GM19452 (cell line): ENCODE measurements around the gene SMTN.

Source experiments
- ATAC-seq: cut with Tn5 transposase; IDR thresholded peaks from one replicate; pipeline ENCODE4 v1.9.1; 2021; ENCODE audit not compliant: unreplicated experiment

SMTN gene

DNA sequence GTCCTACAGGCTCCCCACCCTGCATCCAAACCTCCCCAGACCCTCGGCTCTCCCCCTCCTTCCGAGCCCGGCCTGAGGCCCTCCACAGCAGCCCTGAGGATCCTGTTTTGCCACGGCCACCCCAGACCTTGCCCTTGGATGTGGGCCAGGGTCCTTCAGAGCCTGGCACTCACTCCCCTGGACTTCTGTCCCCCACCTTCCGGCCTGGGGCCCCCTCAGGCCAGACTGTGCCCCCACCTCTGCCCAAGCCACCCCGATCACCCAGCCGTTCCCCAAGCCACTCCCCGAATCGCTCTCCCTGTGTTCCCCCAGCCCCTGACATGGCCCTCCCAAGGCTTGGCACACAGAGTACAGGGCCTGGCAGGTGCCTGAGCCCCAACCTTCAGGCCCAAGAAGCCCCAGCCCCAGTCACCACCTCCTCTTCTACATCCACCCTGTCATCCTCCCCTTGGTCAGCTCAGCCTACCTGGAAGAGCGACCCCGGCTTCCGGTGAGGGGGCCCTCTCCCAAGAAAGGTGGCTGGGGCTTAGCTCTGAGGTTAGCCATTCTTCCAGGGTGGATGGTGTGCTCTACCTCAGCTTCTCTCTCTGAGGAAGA is 44.5 kb downstream of the SMTN start:
- no peak for ATAC-seq

DNA sequence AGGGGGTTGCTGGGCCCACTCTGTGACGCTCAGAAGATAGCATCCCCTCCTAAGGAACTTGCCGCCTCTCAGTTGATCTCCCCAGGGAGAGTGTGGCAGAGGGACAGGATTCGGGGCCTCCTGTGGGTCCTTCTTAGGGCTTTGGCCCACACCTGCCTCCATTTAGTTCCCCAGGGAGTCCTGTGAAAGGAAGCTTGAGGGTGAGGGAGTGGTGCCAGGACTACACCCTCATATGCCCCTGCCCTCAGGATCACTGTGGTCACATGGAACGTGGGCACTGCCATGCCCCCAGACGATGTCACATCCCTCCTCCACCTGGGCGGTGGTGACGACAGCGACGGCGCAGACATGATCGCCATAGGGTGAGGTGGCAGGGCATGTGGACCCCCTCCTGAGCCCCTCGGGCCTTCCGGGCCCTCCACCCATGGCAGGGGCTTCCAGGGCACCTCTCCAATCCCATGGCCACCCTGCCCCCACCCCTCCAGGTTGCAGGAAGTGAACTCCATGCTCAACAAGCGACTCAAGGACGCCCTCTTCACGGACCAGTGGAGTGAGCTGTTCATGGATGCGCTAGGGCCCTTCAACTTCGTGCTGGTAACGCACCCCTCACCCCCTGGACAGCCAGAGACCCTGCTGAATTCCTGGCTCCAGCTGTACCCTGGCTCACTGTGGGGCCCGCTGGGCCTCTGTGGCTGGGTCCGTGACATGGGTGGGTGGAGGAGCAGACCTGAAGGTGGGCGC is 45.2 kb downstream of the SMTN start:
- no peak for ATAC-seq

DNA sequence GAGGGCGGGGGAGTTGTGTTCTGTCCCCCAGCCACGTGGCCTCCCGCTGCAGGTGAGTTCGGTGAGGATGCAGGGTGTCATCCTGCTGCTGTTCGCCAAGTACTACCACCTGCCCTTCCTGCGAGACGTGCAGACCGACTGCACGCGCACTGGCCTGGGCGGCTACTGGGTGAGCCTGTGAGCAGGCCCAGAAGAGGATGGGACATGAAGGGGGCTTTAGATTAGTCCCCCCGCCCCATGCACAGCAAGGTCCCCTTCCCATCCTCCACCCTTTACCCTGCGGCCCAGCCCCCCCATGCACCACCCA is 45.7 kb downstream of the SMTN start:
- no peak for ATAC-seq

DNA sequence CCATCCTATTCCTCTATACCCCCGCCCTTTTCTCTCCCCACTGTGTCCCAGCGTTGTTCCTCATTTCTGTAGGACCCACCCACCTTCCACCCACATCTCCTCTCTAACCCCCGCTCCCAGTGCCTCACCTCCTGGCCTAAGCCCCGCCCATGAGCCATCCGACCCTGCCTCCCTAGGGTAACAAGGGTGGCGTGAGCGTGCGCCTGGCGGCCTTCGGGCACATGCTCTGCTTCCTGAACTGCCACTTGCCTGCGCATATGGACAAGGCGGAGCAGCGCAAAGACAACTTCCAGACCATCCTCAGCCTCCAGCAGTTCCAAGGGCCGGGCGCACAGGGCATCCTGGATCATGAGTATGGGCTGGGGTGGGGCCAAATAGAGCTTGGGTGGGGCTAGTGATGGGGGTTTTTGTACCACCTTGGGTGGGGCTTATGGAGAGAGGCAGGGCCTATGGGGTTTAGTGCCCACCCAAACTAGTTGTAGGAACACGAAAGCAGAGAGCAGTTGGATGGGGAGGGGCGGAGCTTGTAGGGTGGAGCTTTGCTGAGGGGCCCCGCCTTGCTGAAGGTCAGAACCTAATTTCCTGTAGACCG is 46.2 kb downstream of the SMTN start:
- ATAC-seq = no peak

DNA sequence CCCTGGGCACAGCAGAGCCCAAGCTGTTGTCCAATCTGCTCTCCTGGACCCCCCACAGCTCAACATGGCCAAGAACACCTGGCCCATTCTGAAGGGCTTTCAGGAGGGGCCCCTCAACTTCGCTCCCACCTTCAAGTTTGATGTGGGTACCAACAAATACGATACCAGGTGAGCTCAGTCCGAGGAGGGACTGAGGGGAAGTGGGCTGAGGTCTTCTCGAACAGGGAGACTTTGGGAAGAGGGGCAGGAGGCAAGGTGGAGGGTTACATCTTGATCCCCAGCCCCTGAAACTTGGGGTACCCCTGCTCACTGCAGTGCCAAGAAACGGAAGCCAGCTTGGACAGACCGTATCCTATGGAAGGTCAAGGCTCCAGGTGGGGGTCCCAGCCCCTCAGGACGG is 47.0 kb downstream of the SMTN start:
- ATAC-seq = no peak

DNA sequence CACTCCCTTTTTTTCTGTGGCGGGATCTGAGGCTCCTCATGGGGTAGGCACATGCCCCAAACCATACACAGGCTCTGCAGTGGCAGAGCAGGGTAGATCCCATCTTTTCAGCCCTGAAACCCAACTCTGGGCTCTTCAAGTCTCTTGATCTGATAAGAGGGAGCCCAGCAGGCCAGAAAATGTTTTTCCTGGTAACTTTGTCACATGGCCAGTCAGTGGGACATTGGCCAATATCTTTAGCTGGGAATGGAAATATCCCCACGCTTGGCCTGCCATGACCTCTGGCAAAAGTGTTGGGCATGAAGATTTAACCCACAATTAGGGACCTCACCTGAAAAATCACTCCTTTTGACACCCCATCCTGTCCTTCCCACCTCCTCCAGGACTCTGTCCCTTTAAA is 49.8 kb downstream of the SMTN start:
- ATAC-seq = no peak

DNA sequence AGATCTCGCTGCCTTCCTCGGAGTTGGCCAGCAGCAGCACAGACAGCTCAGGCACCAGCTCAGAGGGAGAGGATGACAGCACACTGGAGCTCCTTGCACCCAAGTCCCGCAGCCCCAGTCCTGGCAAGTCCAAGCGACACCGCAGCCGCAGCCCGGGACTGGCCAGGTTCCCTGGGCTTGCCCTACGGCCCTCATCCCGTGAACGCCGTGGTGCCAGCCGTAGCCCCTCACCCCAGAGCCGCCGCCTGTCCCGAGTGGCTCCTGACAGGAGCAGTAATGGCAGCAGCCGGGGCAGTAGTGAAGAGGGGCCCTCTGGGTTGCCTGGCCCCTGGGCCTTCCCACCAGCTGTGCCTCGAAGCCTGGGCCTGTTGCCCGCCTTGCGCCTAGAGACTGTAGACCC is 52.8 kb downstream of the SMTN start:
- ATAC-seq = no peak

DNA sequence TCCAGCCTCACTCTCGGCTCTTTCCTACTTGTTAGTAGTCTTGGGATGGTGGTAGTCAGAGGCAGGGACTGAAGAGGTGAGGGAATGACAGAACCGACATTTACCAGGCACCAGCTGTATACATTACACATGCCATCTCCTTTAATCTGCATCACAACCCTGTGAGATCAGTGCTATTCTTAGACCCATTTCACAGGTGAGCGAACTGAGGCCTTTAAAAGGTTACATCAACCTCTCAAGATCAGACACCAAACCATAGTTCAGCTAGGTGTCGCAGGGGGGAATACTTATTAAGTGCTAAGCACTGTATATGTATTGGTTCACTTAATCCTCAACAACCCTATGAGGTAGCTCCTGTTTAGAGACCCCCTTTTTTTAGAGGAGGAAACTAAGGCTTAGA is 53.6 kb downstream of the SMTN start:
- ATAC-seq = no peak

DNA sequence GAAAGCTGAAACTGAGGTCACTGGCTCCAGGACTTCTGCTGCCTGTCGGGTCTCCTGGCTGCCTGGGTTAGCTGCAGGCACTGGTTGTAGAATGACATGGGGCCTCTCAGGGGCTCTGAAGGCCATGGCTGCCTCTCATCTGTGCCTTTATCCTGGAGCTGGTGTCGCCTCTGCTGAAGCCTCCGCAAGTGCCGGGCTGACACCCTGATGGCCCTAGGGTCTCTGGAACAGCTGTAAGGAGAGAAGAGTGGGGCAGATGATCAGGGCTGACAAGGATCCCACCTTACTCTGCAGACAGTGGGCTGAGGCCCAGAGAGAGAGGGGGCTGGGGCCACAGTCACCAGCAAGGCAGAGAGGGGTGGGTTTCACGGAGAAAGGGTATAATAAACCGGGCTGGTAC is 54.6 kb downstream of the SMTN start:
- no peak for ATAC-seq

DNA sequence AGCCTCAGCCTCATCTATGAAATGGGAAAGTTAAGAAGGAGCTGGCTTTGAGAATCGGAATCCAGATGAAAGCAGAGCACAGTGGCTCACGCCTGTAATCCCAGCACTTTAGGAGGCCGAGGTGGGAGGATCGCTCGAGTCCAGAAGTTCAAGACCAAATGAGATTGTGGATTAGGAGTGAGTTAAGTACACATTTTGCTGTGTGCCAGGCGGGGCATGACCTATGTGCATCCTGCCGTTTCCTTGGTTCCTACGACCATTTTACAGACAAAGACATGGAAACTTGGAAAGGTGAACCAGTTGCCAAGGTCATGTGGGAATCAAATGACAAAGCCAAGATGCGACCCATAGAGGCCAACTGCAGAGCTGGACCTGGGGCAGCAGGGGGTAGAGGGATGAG is 55.0 kb downstream of the SMTN start:
- no peak for ATAC-seq

DNA sequence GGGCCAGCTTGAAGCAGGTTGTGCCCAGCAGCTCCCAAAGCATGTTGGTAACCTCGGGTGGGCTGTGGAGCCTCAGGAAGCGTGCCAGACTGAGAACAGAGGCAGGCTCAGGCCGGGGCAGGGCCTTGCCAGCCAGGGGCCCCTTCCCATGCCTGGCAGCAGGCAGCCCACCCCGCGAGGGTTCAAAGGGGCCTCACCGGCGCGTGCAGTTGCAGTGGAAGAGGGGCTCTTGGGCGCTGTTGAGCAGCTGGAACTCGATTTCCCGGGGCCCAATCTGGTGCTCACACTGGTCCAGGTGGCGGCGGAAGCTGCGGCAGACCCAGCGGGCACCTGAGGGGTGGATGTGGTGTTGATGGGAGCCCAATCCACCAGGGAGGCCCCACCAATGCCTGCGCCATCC is 55.6 kb downstream of the SMTN start:
- no peak for ATAC-seq

DNA sequence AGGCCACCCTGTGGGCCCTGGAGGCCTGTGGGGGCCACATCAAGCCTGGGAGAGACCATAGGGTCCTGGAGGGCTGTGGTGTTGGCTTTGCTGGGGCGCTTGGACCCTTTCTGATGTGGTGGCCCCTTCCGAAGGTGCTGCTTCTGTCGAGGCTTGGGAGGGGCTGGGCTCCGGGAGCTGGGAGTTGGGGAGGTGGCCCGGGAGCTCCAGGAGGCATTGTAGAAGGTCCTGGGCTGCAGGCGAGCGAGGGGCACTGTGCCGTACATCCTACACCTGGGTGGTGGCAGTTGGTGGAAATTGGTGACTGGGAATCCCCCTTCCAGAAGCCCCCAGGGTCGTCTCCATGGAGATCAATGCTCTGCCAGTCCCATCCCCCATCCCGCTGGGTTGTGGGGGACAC is 56.6 kb downstream of the SMTN start:
- no peak for ATAC-seq

DNA sequence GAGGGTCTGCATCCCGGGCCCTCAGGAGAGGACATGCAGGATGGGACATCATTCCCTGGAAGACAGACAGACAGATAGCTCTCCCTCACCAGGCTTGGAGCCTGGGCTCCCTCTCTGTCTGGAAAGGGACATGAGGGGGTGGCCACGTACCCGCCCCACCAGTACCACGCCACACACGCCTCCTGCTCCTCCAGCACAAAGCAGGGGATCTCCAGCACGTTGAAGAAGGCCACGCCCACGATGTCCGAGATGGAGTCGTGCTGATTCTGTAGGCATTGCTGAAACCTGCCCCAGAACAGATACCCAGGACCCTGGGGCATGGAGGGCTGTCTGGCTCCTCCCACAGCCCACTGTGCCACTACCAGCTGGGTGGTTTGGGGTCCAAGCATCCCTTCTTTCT is 57.0 kb downstream of the SMTN start:
- no peak for ATAC-seq

DNA sequence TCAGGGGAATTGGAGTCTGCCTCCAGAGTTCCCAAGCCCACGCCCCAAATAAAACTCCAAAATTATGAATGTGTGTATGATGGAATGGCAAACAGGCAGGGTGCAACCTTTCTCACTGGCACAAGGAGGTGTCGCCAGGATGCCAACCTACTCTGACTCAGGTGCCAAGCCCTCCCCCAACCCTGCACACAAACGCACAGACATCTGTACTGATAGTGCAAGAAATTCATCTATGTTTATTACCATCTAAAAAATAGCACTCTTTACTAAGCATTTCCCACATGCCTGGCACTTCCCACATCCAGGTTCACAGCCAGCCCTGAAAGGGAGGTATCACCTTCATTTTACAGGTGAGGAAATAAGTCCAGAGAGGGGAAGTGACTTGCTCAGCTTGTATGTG is 57.9 kb downstream of the SMTN start:
- no peak for ATAC-seq

DNA sequence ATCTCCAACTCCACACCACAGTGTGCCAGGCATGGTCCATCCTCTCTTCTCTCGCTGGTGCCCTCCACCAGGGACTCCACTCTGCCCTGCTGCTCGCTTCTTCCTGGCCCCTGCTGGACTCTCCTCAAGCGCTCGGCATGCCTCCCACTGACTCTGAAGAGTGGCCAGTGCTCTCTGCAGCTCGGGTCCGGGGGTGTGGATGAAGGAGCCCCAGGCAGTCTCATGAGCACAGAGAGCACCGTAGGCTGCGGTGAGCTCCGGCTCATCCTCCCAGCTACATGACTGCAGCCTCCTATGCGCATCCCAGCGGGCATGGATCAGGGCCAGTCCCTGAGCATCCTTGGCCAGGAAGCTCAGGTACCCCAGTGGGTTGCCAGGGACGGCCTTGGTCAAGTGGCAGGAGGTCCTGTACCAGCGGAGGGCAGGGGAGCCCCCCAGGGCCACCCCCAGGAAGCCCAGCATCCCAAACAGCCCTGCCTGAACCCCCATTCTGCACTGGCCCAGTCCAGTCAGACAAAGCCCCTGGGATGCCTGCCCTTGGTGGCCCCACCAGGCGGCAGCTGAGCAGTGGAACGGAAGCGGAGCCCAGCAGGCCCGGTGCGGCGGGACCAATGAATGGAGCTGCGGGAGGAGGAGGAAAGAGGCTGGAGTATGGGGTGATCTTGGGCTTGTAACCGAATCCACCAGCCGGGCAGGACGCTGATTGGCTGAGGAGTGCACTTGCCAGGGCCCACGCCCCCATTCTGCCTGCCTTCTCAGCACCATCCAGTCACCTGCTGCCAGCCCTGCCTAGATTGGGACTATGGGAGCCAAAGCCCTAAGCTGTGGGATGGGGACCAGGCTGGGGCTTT is 59.0 kb downstream of the SMTN start, which contains the start of gene PLA2G3:
PLA2G3 (minus strand) TSS at position 643 of the 851 bp plus-strand sequence; CDS start at position 489, 154 bp downstream.
- ATAC-seq = no peak

DNA sequence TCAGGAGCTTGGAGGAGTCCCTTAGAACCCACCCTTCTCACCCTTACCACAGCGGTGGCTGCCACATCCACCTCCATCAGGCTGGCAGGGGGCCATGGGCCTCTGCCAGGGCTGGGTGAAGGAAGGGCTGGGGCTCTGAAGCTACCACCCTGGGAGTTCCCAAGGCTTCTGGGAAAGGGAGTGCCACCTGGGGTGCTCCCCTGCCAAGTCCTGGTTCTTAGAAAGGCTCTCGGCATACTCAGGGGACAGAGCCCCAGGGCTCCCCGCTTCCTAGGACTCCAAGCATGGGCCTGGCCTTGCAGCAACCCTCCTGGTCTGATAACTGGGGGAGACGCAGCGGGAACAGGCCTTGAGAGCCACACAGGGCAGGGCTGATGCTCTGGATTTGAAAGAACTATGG is 59.6 kb downstream of the SMTN start:
- no peak for ATAC-seq

DNA sequence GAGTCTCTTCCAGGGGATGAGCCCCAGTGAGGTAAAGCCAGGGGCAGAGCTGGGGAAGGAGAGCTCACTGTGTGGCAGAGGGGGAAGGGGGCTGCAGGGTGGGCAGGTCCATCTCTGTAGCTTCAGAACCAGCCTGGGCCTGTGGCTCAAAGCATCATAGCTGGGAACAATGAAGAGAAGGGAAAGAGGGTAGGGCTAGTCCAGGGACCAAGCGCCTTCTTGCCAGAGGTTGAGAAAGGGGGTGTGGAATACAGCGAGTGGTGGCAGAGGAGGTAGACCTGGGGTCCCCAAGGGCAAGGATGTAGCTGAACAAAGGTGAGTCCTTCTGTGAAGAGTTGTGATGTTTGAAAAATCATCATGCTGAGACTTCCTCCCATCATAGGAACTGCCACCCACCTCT is 60.4 kb downstream of the SMTN start:
- ATAC-seq = no peak

DNA sequence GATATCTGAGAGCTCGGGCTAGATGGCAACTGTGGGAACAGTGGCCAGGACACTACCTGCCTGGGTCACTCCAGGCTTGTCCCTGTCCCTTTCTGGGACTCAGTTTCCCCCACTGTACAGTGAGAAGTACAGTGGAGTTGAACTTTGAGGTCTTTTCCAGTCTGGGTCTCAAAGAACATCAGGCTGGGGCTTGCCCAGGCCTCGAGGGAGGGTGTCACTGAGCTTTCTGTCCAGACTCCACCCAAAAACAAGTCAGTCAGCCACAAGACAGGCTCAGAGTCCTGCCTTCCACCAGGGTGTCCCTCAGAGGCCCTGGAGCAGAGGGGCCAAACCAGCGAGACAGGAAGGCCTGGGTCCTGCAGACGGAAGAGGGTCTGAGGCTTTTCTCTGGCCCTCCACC is 61.2 kb downstream of the SMTN start:
- ATAC-seq = no peak

DNA sequence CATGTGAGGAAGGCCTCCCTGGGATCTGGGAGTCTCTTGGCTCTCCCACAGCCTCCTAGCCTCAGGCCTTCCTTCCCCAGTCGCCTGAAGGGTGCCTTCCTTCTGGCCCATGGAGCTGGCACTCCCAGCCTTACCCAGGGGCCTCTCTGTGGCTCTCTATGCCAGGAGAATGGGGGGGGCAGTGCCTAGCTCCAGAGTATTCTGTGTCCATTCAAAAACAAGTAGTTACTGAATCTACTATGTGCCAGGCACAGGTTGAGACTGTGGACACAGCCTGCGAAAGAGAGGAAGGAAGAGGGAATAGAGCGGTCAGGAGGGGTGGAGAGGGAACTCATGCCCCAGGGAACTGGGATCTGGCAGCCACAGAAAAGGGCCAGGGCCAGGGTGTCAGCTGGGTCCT is 61.9 kb downstream of the SMTN start:
- ATAC-seq = no peak

DNA sequence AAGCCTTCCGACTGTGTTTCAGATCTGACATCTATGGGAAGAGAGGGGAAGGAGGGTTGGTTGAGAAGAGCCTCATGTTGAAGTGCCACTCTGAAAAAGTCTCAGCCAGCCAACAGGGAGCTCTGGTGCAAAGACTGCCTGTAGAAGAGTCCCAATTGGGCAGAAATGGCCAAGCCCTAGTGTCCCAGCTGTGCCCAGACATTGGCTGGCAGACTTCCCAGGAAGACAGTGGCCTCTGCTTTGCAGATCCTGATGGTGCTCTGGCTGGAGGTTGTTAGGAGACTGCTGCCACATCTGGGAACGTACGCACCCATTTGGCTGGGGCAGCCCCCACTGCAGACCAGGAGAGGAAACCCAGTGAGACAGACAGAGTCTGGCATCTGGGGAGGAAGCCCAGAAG is 62.4 kb downstream of the SMTN start:
- no peak for ATAC-seq

DNA sequence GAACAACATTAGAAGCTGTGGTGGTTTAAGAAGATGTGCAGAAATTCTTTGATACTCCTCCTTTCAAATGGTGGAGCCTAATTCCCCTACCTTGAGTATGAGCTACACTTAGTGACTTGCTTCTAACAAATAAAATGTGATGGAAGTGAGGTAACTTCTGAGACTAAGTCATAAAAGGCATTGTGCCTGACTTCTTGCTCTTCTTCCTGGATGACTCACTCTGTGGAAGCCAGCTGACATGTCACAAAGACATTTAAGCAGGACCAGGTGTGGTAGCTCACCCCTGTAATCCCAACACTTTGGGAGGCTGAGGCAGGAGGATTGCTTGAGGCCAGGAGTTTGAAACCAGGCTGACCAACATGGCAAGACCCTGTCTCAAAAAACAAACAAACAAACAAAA is 63.1 kb downstream of the SMTN start:
- no peak for ATAC-seq

DNA sequence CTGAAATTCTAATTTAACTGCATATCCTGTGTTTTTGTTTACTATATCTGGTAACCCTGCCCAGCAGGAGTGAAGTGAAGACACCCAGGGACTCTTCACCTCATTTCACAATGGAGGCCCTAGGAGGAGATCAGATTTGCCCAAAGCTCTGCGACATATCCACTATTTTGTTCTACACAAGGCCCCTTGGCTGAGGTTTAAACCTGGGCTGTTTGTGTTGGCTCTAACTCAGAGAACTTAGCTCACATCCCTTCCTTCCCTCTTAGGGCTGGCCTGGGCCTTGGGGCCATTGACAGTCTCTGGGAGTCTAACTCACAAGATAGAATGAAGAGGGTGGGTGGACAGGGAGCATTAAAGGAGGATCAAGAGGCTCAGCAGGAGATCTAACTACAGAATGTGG is 67.4 kb downstream of the SMTN start:
- ATAC-seq = no peak
